H9 (cell line): ENCODE data around the gene NANOS1. TPM values are rescaled to one million over a fixed set of nuclear protein-coding genes. Genes with fewer than 3 reads are reported as not detected.

Source experiments
- DNase-seq: peaks from one replicate; pipeline ENCODE4 v3.0.0-alpha.2; 2017
- H2AFZ ChIP-seq: one replicate; pipeline ENCODE4 v1.6.1; 2013; ENCODE audit warnings: mild to moderate bottlenecking, low read length, control low read depth, moderate library complexity
- H2AK5ac ChIP-seq: 2 replicates; pipeline ENCODE4 v1.6.1; 2013; ENCODE audit warnings: low read length, control low read depth, mixed read lengths; ENCODE audit not compliant: insufficient read length
- H2BK120ac ChIP-seq: one replicate; pipeline ENCODE4 v1.6.1; 2013; ENCODE audit warnings: low read depth, mild to moderate bottlenecking, low read length, control low read depth, inconsistent platforms; ENCODE audit not compliant: poor library complexity, severe bottlenecking
- H2BK12ac ChIP-seq: 2 replicates; pipeline ENCODE4 v1.6.1; 2013; ENCODE audit warnings: low read length, control low read depth, mixed read lengths, low read depth; ENCODE audit not compliant: insufficient read length
- H2BK15ac ChIP-seq: 2 replicates; pipeline ENCODE4 v1.6.1; 2013; ENCODE audit warnings: low read depth, low read length, control low read depth
- H2BK20ac ChIP-seq: one replicate; pipeline ENCODE4 v1.6.1; 2013; ENCODE audit warnings: low read depth, mild to moderate bottlenecking, low read length, control low read depth, inconsistent platforms; ENCODE audit not compliant: poor library complexity, severe bottlenecking
- H2BK5ac ChIP-seq: 2 replicates; pipeline ENCODE4 v1.6.1; 2013; ENCODE audit warnings: low read length, control low read depth, mixed read lengths; ENCODE audit not compliant: insufficient read length
- H3K14ac ChIP-seq: 2 replicates; pipeline ENCODE4 v1.6.1; 2013; ENCODE audit warnings: low read length, control low read depth; ENCODE audit not compliant: insufficient read depth
- H3K18ac ChIP-seq: 2 replicates; pipeline ENCODE4 v1.6.1; 2013; ENCODE audit warnings: low read depth, mild to moderate bottlenecking, mixed read lengths, low read length, control low read depth; ENCODE audit not compliant: insufficient read length
- H3K23ac ChIP-seq: 2 replicates; pipeline ENCODE4 v1.6.1; 2013; ENCODE audit warnings: low read length, control low read depth, mixed read lengths, low read depth; ENCODE audit not compliant: insufficient read length
- H3K23me2 ChIP-seq: 2 replicates; pipeline ENCODE4 v1.6.1; 2013; ENCODE audit warnings: low read depth, mild to moderate bottlenecking, mixed read lengths, low read length, control low read depth; ENCODE audit not compliant: insufficient read length, poor library complexity, severe bottlenecking
- H3K27ac ChIP-seq: 2 replicates; pipeline ENCODE4 v1.5.1; 2013; ENCODE audit warnings: low read length, control low read depth, mixed read lengths, low read depth; ENCODE audit not compliant: insufficient read length
- H3K27me3 ChIP-seq: 2 replicates; pipeline ENCODE4 v1.6.1; 2013; ENCODE audit warnings: low read length, control low read depth, inconsistent platforms; ENCODE audit not compliant: insufficient read depth
- H3K4ac ChIP-seq: 2 replicates; pipeline ENCODE4 v1.6.1; 2013; ENCODE audit warnings: low read depth, mild to moderate bottlenecking, control low read depth, inconsistent platforms, low read length, moderate library complexity
- H3K4me1 ChIP-seq: 2 replicates; pipeline ENCODE4 v1.6.1; 2013; ENCODE audit warnings: low read length, control low read depth, inconsistent platforms; ENCODE audit not compliant: insufficient read depth
- H3K4me2 ChIP-seq: 2 replicates; pipeline ENCODE4 v1.6.1; 2013; ENCODE audit warnings: low read length, control low read depth, mixed read lengths; ENCODE audit not compliant: insufficient read length, insufficient read depth
- H3K56ac ChIP-seq: 2 replicates; pipeline ENCODE4 v1.6.1; 2013; ENCODE audit warnings: low read depth, mild to moderate bottlenecking, mixed read lengths, low read length, control low read depth; ENCODE audit not compliant: insufficient read length
- H3K79me1 ChIP-seq: 2 replicates; pipeline ENCODE4 v1.6.1; 2013; ENCODE audit warnings: low read depth, mild to moderate bottlenecking, moderate library complexity, low read length, control low read depth, inconsistent platforms; ENCODE audit not compliant: insufficient read depth, poor library complexity, severe bottlenecking
- H3K79me2 ChIP-seq: 2 replicates; pipeline ENCODE4 v1.6.1; 2013; ENCODE audit warnings: low read length, control low read depth, inconsistent platforms; ENCODE audit not compliant: insufficient read depth
- H3K9ac ChIP-seq: 2 replicates; pipeline ENCODE4 v1.6.1; 2013; ENCODE audit warnings: low read length, control low read depth, mixed read lengths; ENCODE audit not compliant: insufficient read length; ENCODE audit errors: extremely low read depth
- H3K9me3 ChIP-seq: one replicate; pipeline ENCODE4 v1.6.1; 2013; ENCODE audit warnings: low read depth, low read length, inconsistent platforms; ENCODE audit not compliant: control insufficient read depth
- H3T11ph ChIP-seq: one replicate; pipeline ENCODE4 v1.6.1; 2013; ENCODE audit warnings: mild to moderate bottlenecking, low read length, control low read depth, inconsistent platforms
- H4K20me1 ChIP-seq: one replicate; pipeline ENCODE4 v1.6.1; 2013; ENCODE audit not compliant: control insufficient read depth, insufficient read length, insufficient read depth
- H4K5ac ChIP-seq: 2 replicates; pipeline ENCODE4 v1.6.1; 2013; ENCODE audit warnings: low read depth, mild to moderate bottlenecking, mixed read lengths, low read length, control low read depth; ENCODE audit not compliant: insufficient read length
- H4K8ac ChIP-seq: replicated peaks from 2 replicates; pipeline ENCODE4 v1.6.1; 2013; ENCODE audit warnings: low read length, control low read depth, mixed read lengths, low read depth; ENCODE audit not compliant: insufficient read length
- H4K91ac ChIP-seq: 2 replicates; pipeline ENCODE4 v1.6.1; 2013; ENCODE audit warnings: low read depth, mild to moderate bottlenecking, moderate library complexity, mixed read lengths, low read length, control low read depth; ENCODE audit not compliant: insufficient read length
- H3K27ac Mint-ChIP-seq, 3 experiments: 2 replicates in 2 of 3; 3 replicates in 1 of 3; pipeline ENCODE4 v1.8.0; 2020 to 2021; ENCODE audit warnings: mixed read lengths in 3 of 3, mild to moderate bottlenecking in 1 of 3, moderate library complexity in 1 of 3
- H3K27me3 Mint-ChIP-seq: 2 replicates; pipeline ENCODE4 v1.8.0; 2021; ENCODE audit warnings: low read depth, mild to moderate bottlenecking, moderate library complexity, mixed read lengths
- H3K36me3 Mint-ChIP-seq, 3 experiments: 2 replicates in 2 of 3; 3 replicates in 1 of 3; pipeline ENCODE4 v1.8.0; 2020 to 2021; ENCODE audit warnings: low read depth in 3 of 3, mixed read lengths in 3 of 3; ENCODE audit not compliant: insufficient read depth in 1 of 3
- H3K4me1 Mint-ChIP-seq, 2 experiments: 2 replicates each; pipeline ENCODE4 v1.8.0; 2020; ENCODE audit warnings: mixed read lengths in 2 of 2
- H3K4me3 Mint-ChIP-seq, 2 experiments: 2 replicates in 1 of 2; 3 replicates in 1 of 2; pipeline ENCODE4 v1.8.0; 2020 to 2021; ENCODE audit warnings: mild to moderate bottlenecking in 2 of 2, mixed read lengths in 2 of 2, moderate library complexity in 1 of 2
- H3K9me3 Mint-ChIP-seq, 2 experiments: 2 replicates in 1 of 2; 3 replicates in 1 of 2; pipeline ENCODE4 v1.8.0; 2020; ENCODE audit warnings: mild to moderate bottlenecking in 2 of 2, mixed read lengths in 2 of 2, moderate library complexity in 1 of 2
- WGBS: extraction: QIAGEN DNeasy Blood & Tissue Kit; methylation state at CpG from one replicate; pipeline ENCODE4 v1.1.7; 2013; ENCODE audit warnings: missing lambda C conversion rate, low lambda C conversion rate, mixed read lengths; ENCODE audit not compliant: insufficient read length; ENCODE audit errors: extremely low coverage; 5-methylcytosine and 5-hydroxymethylcytosine counted together
- total RNA-seq: library from RNA; stranded (reverse); gene quantifications from 2 replicates; pipeline ENCODE4 v1.2.1, GENCODE V29; 2021
- TF ChIP-seq, protein P1 (sequence below): fragments of 200-600 bp; sonication (generic); conservative IDR thresholded peaks from 3 replicates; pipeline ENCODE4 v1.8.0; 2021; ENCODE audit warnings: antibody characterized with exemption, mild to moderate bottlenecking

Gene NANOS1
- total RNA-seq, 1 experiment from 2014 or later: 4.5 TPM

DNA sequence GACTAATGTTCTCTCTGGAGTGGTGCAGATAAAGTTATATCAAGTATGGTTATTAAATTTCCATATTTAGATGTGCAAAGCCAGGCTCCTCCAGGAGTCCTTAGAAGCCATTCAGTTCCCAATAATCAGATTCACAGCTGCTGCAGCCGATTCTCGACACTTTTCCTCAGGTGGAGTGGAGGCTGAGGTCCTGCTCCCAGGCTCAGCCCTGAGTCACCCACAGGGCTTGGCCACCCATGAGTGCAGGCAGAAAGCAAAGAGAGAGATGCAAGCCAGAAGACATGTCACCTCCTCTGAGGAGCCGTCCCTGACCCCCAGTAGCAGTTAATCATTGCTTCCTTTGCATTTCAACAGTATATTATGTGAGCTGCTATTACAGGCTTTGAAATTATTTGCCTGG, 36.3 kb upstream of the NANOS1 start:
- no peak overlapping the region for H3K23ac ChIP-seq
- H3K27ac Mint-ChIP-seq: no peak overlapping the region

More for the DNA sequence above, 36.3 kb upstream of the NANOS1 start:
- H3K4me2 ChIP-seq: no peak overlapping the region
- H2AK5ac ChIP-seq: no peak overlapping the region
- TF ChIP-seq, protein P1, sequence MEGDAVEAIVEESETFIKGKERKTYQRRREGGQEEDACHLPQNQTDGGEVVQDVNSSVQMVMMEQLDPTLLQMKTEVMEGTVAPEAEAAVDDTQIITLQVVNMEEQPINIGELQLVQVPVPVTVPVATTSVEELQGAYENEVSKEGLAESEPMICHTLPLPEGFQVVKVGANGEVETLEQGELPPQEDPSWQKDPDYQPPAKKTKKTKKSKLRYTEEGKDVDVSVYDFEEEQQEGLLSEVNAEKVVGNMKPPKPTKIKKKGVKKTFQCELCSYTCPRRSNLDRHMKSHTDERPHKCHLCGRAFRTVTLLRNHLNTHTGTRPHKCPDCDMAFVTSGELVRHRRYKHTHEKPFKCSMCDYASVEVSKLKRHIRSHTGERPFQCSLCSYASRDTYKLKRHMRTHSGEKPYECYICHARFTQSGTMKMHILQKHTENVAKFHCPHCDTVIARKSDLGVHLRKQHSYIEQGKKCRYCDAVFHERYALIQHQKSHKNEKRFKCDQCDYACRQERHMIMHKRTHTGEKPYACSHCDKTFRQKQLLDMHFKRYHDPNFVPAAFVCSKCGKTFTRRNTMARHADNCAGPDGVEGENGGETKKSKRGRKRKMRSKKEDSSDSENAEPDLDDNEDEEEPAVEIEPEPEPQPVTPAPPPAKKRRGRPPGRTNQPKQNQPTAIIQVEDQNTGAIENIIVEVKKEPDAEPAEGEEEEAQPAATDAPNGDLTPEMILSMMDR: no peak
- no peaks in the 10 kb centered on the region for H3K79me2 ChIP-seq
- no peak overlapping the region for H4K8ac ChIP-seq
- H2BK5ac ChIP-seq: no peak overlapping the region
- H3K4ac ChIP-seq: no peak overlapping the region
- Mint-ChIP-seq H3K36me3 (peaks cover 0 to 2% (median 0%) of the 10 kb centered on the region in 3 experiments; a peak in 1 of 7 replicates), H3K9me3 (peaks cover 3 to 5% of the 10 kb centered on the region in 2 experiments; a peak in 4 of 5 replicates), H3K4me1 (peaks cover 6 to 7% of the 10 kb centered on the region in 2 experiments; a peak in 3 of 4 replicates), H3K27me3 (peaks cover 8% of the 10 kb centered on the region; the same call in 1 of the 2 replicates), H3K4me3 (no peak overlapping the region)
- H3K14ac ChIP-seq: no peak overlapping the region
- no peak overlapping the region for H3K18ac ChIP-seq
- no peak overlapping the region for H3K27ac ChIP-seq
- DNase-seq: no peak
- H3K4me1 ChIP-seq: no peaks in the 10 kb centered on the region
- no peaks in the 10 kb centered on the region for H3K27me3 ChIP-seq
- H3K79me1 ChIP-seq: no peaks in the 10 kb centered on the region
- H3K23me2 ChIP-seq: no peaks in the 10 kb centered on the region
- H2BK15ac ChIP-seq: no peak overlapping the region
- no peak overlapping the region for H2AFZ ChIP-seq
- WGBS: no CpG with 5 or more reads among the region's 3 CpGs
- no peak overlapping the region for H2BK120ac ChIP-seq
- H2BK20ac ChIP-seq: no peak overlapping the region
- H3K9ac ChIP-seq: no peak overlapping the region
- H2BK12ac ChIP-seq: no peak overlapping the region
- H4K5ac ChIP-seq: no peak overlapping the region
- no peaks in the 10 kb centered on the region for H4K20me1 ChIP-seq
- H3K56ac ChIP-seq: no peak overlapping the region
- H3K9me3 ChIP-seq: no peaks in the 10 kb centered on the region
- H4K91ac ChIP-seq: no peak overlapping the region
- no peak overlapping the region for H3T11ph ChIP-seq
